ENCODE measurements around the gene CRYBG1. TPM values are rescaled to one million over a fixed set of nuclear protein-coding genes. Genes with fewer than 3 reads are reported as not detected.

CRYBG1 gene
- polyA plus RNA-seq, 1 donor (not counting 4 experiments of a cell fraction or from before 2014, with no cell fraction given), result 54.7 TPM

DNA sequence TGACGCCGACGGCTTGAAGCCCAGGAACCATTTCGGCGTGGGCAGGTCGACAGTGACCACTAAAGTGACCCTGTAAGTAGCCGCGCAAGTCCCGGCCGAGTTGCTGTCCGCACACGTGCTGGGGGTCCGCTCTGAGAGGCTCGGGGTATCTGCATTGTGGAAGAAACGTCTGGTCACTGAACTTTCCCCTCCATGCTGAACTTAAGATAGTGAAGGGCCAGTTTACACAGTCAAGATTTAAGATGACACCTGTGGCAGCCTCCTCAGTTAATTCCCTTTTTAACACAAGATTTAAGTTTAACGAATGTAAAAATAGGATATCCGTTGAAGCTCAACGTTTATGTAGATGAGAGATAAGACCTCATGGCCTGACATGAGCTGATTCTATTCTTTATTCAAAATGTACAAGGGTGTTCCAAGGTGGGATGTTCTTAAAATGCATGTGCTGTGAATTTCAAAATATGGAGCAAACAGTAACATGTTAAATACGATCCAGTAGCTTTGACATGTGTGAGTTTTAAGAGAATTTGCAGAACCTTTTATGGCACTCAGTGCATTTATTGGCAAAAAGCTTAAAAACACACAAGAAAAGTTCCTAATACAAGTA lies 152.6 kb downstream of the CRYBG1 start:
- TF ChIP-seq, protein P1, sequence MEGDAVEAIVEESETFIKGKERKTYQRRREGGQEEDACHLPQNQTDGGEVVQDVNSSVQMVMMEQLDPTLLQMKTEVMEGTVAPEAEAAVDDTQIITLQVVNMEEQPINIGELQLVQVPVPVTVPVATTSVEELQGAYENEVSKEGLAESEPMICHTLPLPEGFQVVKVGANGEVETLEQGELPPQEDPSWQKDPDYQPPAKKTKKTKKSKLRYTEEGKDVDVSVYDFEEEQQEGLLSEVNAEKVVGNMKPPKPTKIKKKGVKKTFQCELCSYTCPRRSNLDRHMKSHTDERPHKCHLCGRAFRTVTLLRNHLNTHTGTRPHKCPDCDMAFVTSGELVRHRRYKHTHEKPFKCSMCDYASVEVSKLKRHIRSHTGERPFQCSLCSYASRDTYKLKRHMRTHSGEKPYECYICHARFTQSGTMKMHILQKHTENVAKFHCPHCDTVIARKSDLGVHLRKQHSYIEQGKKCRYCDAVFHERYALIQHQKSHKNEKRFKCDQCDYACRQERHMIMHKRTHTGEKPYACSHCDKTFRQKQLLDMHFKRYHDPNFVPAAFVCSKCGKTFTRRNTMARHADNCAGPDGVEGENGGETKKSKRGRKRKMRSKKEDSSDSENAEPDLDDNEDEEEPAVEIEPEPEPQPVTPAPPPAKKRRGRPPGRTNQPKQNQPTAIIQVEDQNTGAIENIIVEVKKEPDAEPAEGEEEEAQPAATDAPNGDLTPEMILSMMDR (optimal IDR thresholded peaks at IDR 0.05 in 1 of 3, IDR thresholded peaks at IDR 0.05 in 1 of 3, conservative IDR thresholded peaks at IDR 0.05 in 1 of 3; ENCODE audit: extremely low read depth in 1 of 3, insufficient read depth in 2 of 3, low read length in 3 of 3), result no peak
- no peak for TF ChIP-seq EZH2 (IDR thresholded peaks at IDR 0.05; ENCODE audit: low read length)
- H3K9me3 ChIP-seq (ENCODE audit: control insufficient read depth, low read depth, low read length), result no peaks in the 10 kb centered on the region
- peaks cover 22% of the 10 kb centered on the region for H3K4me1 ChIP-seq (ENCODE audit: control insufficient read depth, extremely low read depth, insufficient read depth, low read length)
- no peaks in the 10 kb centered on the region for H3K36me3 ChIP-seq (ENCODE audit: control insufficient read depth in 2 of 2, extremely low read depth in 1 of 2, insufficient read depth in 2 of 2, low read length in 2 of 2)
- H3K27me3 ChIP-seq (ENCODE audit: control insufficient read depth, extremely low read depth, insufficient read depth, low read length), result no peaks in the 10 kb centered on the region
- DNase-seq (ENCODE audit: low read depth, low spot score) (no peak), FAIRE-seq (no peak)
- peak overlapping the region; percentile 88 for H3K9ac ChIP-seq (ENCODE audit: control insufficient read depth, extremely low read depth, insufficient read depth, low read length)
- peak overlapping the region; percentile 79 for H3K27ac ChIP-seq (ENCODE audit: control insufficient read depth, insufficient read depth, low read length)
- H3K4me3 ChIP-seq (ENCODE audit: control insufficient read depth in 2 of 3, extremely low read depth in 1 of 3, insufficient read depth in 2 of 3, low read depth in 1 of 3, low read length in 3 of 3), result peak overlapping the region; percentile 66 to 84 (median 68)
- H4K20me1 ChIP-seq (ENCODE audit: control insufficient read depth, extremely low read depth, insufficient read depth, low read length), result no peaks in the 10 kb centered on the region
- no peak overlapping the region for H2AFZ ChIP-seq (ENCODE audit: control insufficient read depth, low read length)
- dilution Hi-C loops (cut with MboI; ENCODE audit: extremely low pct_ligation_motif_present, low sequenced_read_pairs), result no loop called here
- H3K79me2 ChIP-seq (ENCODE audit: control insufficient read depth, insufficient read depth, low read length), result peaks cover 57% of the 10 kb centered on the region
- no peaks in the 10 kb centered on the region for H3K9me1 ChIP-seq (ENCODE audit: control insufficient read depth, extremely low read depth, insufficient read depth, low read length)
- H3K4me2 ChIP-seq (ENCODE audit: control insufficient read depth, extremely low read depth, insufficient read depth, low read depth, low read length), result peak overlapping the region; percentile 89

DNA sequence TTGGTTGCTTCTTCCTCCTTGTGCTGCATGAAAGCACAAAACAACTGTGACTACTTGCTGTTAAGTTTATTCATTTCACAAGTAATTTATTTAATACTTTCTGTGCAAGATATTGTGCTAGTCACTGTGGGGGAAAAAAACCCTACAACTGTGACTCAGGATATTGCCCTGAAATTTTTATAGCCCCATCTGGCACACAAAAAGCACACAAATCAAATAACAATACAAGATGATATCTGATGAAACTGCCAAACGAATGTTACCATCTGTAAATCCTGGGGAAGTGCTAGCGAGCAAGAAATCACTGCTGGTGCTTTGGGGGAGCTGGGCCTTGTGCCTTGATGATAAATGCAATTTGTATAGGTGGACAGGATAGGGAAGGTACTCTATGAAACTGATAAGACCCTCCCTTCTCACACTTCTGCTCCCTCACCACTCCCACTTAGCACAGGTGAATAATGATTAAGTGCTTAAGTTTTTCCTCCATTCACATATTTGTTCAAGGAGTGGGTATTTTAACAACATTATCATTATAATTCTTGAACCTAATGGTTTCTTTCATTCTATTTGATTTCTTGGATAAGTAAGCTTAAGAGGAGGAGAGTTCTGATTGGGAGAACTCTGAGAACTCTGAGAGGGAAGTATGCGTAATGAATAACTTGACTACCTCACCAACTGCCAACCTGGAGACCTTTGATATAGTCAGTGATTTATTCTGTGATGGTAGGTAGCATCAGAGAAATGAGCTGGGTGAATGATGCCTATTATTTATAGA lies 153.5 kb downstream of the CRYBG1 start:
- peak overlapping the region; percentile 89 for H3K4me2 ChIP-seq (ENCODE audit: control insufficient read depth, extremely low read depth, insufficient read depth, low read depth, low read length)
- H3K27me3 ChIP-seq (ENCODE audit: control insufficient read depth, extremely low read depth, insufficient read depth, low read length), result no peaks in the 10 kb centered on the region
- FAIRE-seq (peak; percentile 70), DNase-seq (ENCODE audit: low read depth, low spot score) (no peak)
- H2AFZ ChIP-seq (ENCODE audit: control insufficient read depth, low read length), result no peak overlapping the region
- H3K27ac ChIP-seq (ENCODE audit: control insufficient read depth, insufficient read depth, low read length), result peak overlapping the region; percentile 79
- H3K9ac ChIP-seq (ENCODE audit: control insufficient read depth, extremely low read depth, insufficient read depth, low read length), result peak overlapping the region; percentile 88
- no peaks in the 10 kb centered on the region for H3K9me1 ChIP-seq (ENCODE audit: control insufficient read depth, extremely low read depth, insufficient read depth, low read length)
- H3K79me2 ChIP-seq (ENCODE audit: control insufficient read depth, insufficient read depth, low read length), result peaks cover 59% of the 10 kb centered on the region
- peak overlapping the region; percentile 66 to 84 (median 68) for H3K4me3 ChIP-seq (ENCODE audit: control insufficient read depth in 2 of 3, extremely low read depth in 1 of 3, insufficient read depth in 2 of 3, low read depth in 1 of 3, low read length in 3 of 3)
- H3K4me1 ChIP-seq (ENCODE audit: control insufficient read depth, extremely low read depth, insufficient read depth, low read length), result peaks cover 26% of the 10 kb centered on the region
- dilution Hi-C loops (cut with MboI; ENCODE audit: extremely low pct_ligation_motif_present, low sequenced_read_pairs), result no loop called here
- no peaks in the 10 kb centered on the region for H3K36me3 ChIP-seq (ENCODE audit: control insufficient read depth in 2 of 2, extremely low read depth in 1 of 2, insufficient read depth in 2 of 2, low read length in 2 of 2)
- H4K20me1 ChIP-seq (ENCODE audit: control insufficient read depth, extremely low read depth, insufficient read depth, low read length), result no peaks in the 10 kb centered on the region
- TF ChIP-seq, protein P1 (optimal IDR thresholded peaks at IDR 0.05 in 1 of 3, IDR thresholded peaks at IDR 0.05 in 1 of 3, conservative IDR thresholded peaks at IDR 0.05 in 1 of 3; ENCODE audit: extremely low read depth in 1 of 3, insufficient read depth in 2 of 3, low read length in 3 of 3), result no peak
- TF ChIP-seq EZH2 (IDR thresholded peaks at IDR 0.05; ENCODE audit: low read length), result no peak
- no peaks in the 10 kb centered on the region for H3K9me3 ChIP-seq (ENCODE audit: control insufficient read depth, low read depth, low read length)
